Liver (tissue), 9 donors: ENCODE data around the gene NLRC5. TPM values are rescaled to one million over a fixed set of nuclear protein-coding genes. Genes with fewer than 3 reads are reported as not detected.

Source experiments
- DNase-seq: peaks from one replicate; pipeline ENCODE4 v3.0.0-alpha.2; 2017; ENCODE audit warnings: low spot score
- H3K27ac ChIP-seq, 2 donors: one replicate each; pipeline ENCODE4 v1.7.0; 2013; ENCODE audit warnings: inconsistent platforms in 2 of 2, low read length in 2 of 2, control low read depth in 1 of 2, low read depth in 1 of 2, mild to moderate bottlenecking in 1 of 2
- H3K27me3 ChIP-seq, 4 donors: one replicate each; pipeline versions ENCODE4 v1.6.1 to v1.7.0; 2013; ENCODE audit warnings: low read length in 3 of 4, inconsistent platforms in 1 of 4, mild to moderate bottlenecking in 1 of 4, moderate library complexity in 1 of 4; ENCODE audit not compliant: control insufficient read depth in 4 of 4, insufficient read depth in 4 of 4
- H3K36me3 ChIP-seq, 4 donors: one replicate each; pipeline versions ENCODE4 v1.6.1 to v1.7.0; 2013; ENCODE audit warnings: low read length in 3 of 4, mild to moderate bottlenecking in 3 of 4, low read depth in 1 of 4, moderate library complexity in 1 of 4; ENCODE audit not compliant: control insufficient read depth in 4 of 4, insufficient read depth in 3 of 4
- H3K4me1 ChIP-seq, 4 donors: one replicate each; pipeline versions ENCODE4 v1.6.1 to v1.7.0; 2013; ENCODE audit warnings: low read length in 3 of 4, mild to moderate bottlenecking in 3 of 4, moderate library complexity in 1 of 4; ENCODE audit not compliant: control insufficient read depth in 4 of 4, insufficient read depth in 4 of 4
- H3K4me3 ChIP-seq, 3 donors: one replicate each; pipeline versions ENCODE4 v1.6.1 to v1.7.0; 2013; ENCODE audit warnings: low read length in 3 of 3, control low read depth in 1 of 3, low read depth in 1 of 3, mild to moderate bottlenecking in 1 of 3
- H3K9ac ChIP-seq, 2 donors: one replicate each; pipeline ENCODE4 v1.7.0; 2013; ENCODE audit warnings: low read length in 2 of 2, mild to moderate bottlenecking in 2 of 2, moderate library complexity in 2 of 2, control low read depth in 1 of 2, low read depth in 1 of 2
- H3K9me3 ChIP-seq, 4 donors: one replicate each; pipeline versions ENCODE4 v1.6.1 to v1.7.0; 2013; ENCODE audit warnings: low read length in 3 of 4; ENCODE audit not compliant: control insufficient read depth in 4 of 4
- EGR1 ChIP-seq, 2 donors: IDR thresholded peaks; 2 replicates each; pipeline ENCODE4 v1.6.1; 2016 to 2018; ENCODE audit warnings: antibody characterized with exemption in 2 of 2, low read depth in 2 of 2
- FOXA1 ChIP-seq: IDR thresholded peaks from 2 replicates; pipeline ENCODE4 v1.6.1; 2016; ENCODE audit warnings: antibody characterized with exemption
- FOXA2 ChIP-seq: IDR thresholded peaks from 2 replicates; pipeline ENCODE4 v1.6.1; 2016; ENCODE audit warnings: antibody characterized with exemption
- GABPA ChIP-seq, 2 donors: IDR thresholded peaks in 1 of 2; conservative IDR thresholded peaks in 1 of 2; 2 replicates each; pipeline ENCODE4 v1.6.1; 2016; ENCODE audit warnings: antibody characterized with exemption in 2 of 2, mild to moderate bottlenecking in 1 of 2, moderate library complexity in 1 of 2
- HNF4G ChIP-seq: IDR thresholded peaks from 2 replicates; pipeline ENCODE4 v1.6.1; 2016; ENCODE audit warnings: antibody characterized with exemption
- JUND ChIP-seq, 2 donors: IDR thresholded peaks; 2 replicates each; pipeline ENCODE4 v1.6.1; 2016; ENCODE audit warnings: antibody characterized with exemption in 2 of 2
- NR2F2 ChIP-seq: IDR thresholded peaks from 2 replicates; pipeline ENCODE4 v1.6.1; 2016; ENCODE audit warnings: antibody characterized with exemption
- RAD21 ChIP-seq, 2 donors: IDR thresholded peaks; 2 replicates each; pipeline ENCODE4 v1.6.1; 2016; ENCODE audit warnings: antibody characterized with exemption in 2 of 2, mild to moderate bottlenecking in 2 of 2
- RXRA ChIP-seq, 2 donors: IDR thresholded peaks; 2 replicates each; pipeline ENCODE4 v1.6.1; 2017 to 2018; ENCODE audit warnings: antibody characterized with exemption in 2 of 2, mild to moderate bottlenecking in 1 of 2
- TAF1 ChIP-seq: conservative IDR thresholded peaks from 2 replicates; pipeline ENCODE4 v1.6.1; 2016; ENCODE audit warnings: antibody characterized with exemption, mild to moderate bottlenecking
- YY1 ChIP-seq: IDR thresholded peaks from 2 replicates; pipeline ENCODE4 v1.6.1; 2016; ENCODE audit warnings: antibody characterized with exemption, mild to moderate bottlenecking
- WGBS: extraction: QIAGEN DNeasy Blood & Tissue Kit; methylation state at CpG from one replicate; pipeline ENCODE4 v1.1.7; 2013; 5-methylcytosine and 5-hydroxymethylcytosine counted together
- polyA plus RNA-seq, 2 donors: library from polyadenylated mRNA; stranded (reverse) in 1 of 2; unstranded in 1 of 2; fragments of 200-250 nt in 1 of 2; fragments of >200 nt in 1 of 2; fragmentation: Nextera tagmentation in 1 of 2; extraction: Ambion mirVana in 1 of 2; gene quantifications; one replicate each; pipeline versions ENCODE4 v1.2.1 to v1.2.3, GENCODE V29; 2013 to 2015
- total RNA-seq, 2 donors: library from RNA; depleted of rRNA; stranded (reverse); fragments of >200 nt; gene quantifications; one replicate each; pipeline ENCODE4 v1.2.3, GENCODE V29; 2014
- TF ChIP-seq, protein P1 (sequence below): IDR thresholded peaks from 2 replicates; pipeline ENCODE4 v1.6.1; 2016; ENCODE audit warnings: antibody characterized with exemption, mild to moderate bottlenecking
- TF ChIP-seq, protein P2 (sequence below): IDR thresholded peaks from 2 replicates; pipeline ENCODE4 v1.6.1; 2016; ENCODE audit warnings: antibody characterized with exemption
- TF ChIP-seq, protein P3 (sequence below): IDR thresholded peaks from 2 replicates; pipeline ENCODE4 v1.6.1; 2016; ENCODE audit warnings: antibody characterized with exemption
- TF ChIP-seq, protein P4 (sequence below): fragments of 150-350 bp; IDR thresholded peaks from 2 replicates; pipeline ENCODE4 v1.5.1; 2017; ENCODE audit warnings: improper control_type of control experiment, low read depth, low read length; ENCODE audit not compliant: missing input control
- TF ChIP-seq, protein P5 (sequence below): IDR thresholded peaks from 2 replicates; pipeline ENCODE4 v1.6.1; 2016; ENCODE audit warnings: antibody characterized with exemption
- donor health status: healthy.
- donor health status: healthy.
- donor health status: healthy.
- donor health status: healthy.
- donor health status: healthy.

Gene NLRC5
- total and polyA plus RNA-seq, 4 donors, result 4.7 to 23.3 (median 8.8) TPM

DNA sequence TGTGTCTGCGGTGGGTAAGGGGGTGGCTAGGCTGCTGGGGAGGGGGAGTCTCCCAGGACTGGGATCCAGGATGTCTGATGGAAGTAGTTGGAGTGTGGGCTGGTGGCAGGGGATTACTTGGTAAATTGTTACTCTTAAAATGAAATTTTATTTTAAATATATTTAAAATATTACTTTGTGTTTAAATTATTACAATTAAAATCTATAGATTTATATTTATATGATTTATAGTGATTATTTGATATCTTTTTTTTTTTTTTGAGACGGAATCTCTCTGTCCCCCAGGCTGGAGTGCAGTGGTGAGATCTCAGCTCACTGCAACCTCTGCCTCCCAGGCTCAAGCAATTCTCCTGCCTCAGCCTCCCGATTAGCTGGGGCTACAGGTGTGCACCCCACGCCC is 121.6 kb downstream of the NLRC5 start:
- TF ChIP-seq, protein P1, sequence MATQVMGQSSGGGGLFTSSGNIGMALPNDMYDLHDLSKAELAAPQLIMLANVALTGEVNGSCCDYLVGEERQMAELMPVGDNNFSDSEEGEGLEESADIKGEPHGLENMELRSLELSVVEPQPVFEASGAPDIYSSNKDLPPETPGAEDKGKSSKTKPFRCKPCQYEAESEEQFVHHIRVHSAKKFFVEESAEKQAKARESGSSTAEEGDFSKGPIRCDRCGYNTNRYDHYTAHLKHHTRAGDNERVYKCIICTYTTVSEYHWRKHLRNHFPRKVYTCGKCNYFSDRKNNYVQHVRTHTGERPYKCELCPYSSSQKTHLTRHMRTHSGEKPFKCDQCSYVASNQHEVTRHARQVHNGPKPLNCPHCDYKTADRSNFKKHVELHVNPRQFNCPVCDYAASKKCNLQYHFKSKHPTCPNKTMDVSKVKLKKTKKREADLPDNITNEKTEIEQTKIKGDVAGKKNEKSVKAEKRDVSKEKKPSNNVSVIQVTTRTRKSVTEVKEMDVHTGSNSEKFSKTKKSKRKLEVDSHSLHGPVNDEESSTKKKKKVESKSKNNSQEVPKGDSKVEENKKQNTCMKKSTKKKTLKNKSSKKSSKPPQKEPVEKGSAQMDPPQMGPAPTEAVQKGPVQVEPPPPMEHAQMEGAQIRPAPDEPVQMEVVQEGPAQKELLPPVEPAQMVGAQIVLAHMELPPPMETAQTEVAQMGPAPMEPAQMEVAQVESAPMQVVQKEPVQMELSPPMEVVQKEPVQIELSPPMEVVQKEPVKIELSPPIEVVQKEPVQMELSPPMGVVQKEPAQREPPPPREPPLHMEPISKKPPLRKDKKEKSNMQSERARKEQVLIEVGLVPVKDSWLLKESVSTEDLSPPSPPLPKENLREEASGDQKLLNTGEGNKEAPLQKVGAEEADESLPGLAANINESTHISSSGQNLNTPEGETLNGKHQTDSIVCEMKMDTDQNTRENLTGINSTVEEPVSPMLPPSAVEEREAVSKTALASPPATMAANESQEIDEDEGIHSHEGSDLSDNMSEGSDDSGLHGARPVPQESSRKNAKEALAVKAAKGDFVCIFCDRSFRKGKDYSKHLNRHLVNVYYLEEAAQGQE, result no peak
- TF ChIP-seq JUND (IDR thresholded peaks at IDR 0.05), result no peak
- no peak for TF ChIP-seq TAF1
- no peak for TF ChIP-seq YY1
- TF ChIP-seq FOXA2, result no peak
- TF ChIP-seq, protein P2, sequence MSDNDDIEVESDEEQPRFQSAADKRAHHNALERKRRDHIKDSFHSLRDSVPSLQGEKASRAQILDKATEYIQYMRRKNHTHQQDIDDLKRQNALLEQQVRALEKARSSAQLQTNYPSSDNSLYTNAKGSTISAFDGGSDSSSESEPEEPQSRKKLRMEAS, result no peak
- TF ChIP-seq EGR1 (IDR thresholded peaks at IDR 0.05; ENCODE audit: low read depth in 2 of 2), result no peak
- no peak for TF ChIP-seq RXRA (IDR thresholded peaks at IDR 0.05)
- no peak for TF ChIP-seq NR2F2
- TF ChIP-seq FOXA1, result no peak
- no peak for TF ChIP-seq GABPA (IDR thresholded peaks at IDR 0.05 in 1 of 2, conservative IDR thresholded peaks at IDR 0.05 in 1 of 2)
- TF ChIP-seq, protein P3, sequence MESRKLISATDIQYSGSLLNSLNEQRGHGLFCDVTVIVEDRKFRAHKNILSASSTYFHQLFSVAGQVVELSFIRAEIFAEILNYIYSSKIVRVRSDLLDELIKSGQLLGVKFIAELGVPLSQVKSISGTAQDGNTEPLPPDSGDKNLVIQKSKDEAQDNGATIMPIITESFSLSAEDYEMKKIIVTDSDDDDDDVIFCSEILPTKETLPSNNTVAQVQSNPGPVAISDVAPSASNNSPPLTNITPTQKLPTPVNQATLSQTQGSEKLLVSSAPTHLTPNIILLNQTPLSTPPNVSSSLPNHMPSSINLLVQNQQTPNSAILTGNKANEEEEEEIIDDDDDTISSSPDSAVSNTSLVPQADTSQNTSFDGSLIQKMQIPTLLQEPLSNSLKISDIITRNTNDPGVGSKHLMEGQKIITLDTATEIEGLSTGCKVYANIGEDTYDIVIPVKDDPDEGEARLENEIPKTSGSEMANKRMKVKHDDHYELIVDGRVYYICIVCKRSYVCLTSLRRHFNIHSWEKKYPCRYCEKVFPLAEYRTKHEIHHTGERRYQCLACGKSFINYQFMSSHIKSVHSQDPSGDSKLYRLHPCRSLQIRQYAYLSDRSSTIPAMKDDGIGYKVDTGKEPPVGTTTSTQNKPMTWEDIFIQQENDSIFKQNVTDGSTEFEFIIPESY, result no peak
- no peak for TF ChIP-seq HNF4G
- TF ChIP-seq, protein P4, sequence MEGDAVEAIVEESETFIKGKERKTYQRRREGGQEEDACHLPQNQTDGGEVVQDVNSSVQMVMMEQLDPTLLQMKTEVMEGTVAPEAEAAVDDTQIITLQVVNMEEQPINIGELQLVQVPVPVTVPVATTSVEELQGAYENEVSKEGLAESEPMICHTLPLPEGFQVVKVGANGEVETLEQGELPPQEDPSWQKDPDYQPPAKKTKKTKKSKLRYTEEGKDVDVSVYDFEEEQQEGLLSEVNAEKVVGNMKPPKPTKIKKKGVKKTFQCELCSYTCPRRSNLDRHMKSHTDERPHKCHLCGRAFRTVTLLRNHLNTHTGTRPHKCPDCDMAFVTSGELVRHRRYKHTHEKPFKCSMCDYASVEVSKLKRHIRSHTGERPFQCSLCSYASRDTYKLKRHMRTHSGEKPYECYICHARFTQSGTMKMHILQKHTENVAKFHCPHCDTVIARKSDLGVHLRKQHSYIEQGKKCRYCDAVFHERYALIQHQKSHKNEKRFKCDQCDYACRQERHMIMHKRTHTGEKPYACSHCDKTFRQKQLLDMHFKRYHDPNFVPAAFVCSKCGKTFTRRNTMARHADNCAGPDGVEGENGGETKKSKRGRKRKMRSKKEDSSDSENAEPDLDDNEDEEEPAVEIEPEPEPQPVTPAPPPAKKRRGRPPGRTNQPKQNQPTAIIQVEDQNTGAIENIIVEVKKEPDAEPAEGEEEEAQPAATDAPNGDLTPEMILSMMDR, result no peak
- WGBS, result 84% methylated on average over 4 of the region's 4 CpGs
- no peak for DNase-seq
- no peaks in the 10 kb centered on the region for H3K27me3 ChIP-seq
- H3K4me3 ChIP-seq, result no peak overlapping the region
- no peak overlapping the region for H3K27ac ChIP-seq
- H3K9me3 ChIP-seq, result no peaks in the 10 kb centered on the region
- peaks cover 0 to 5% (median 0%) of the 10 kb centered on the region in 4 donors for H3K4me1 ChIP-seq
- H3K36me3 ChIP-seq, result no peaks in the 10 kb centered on the region
- H3K9ac ChIP-seq, result no peak overlapping the region

DNA sequence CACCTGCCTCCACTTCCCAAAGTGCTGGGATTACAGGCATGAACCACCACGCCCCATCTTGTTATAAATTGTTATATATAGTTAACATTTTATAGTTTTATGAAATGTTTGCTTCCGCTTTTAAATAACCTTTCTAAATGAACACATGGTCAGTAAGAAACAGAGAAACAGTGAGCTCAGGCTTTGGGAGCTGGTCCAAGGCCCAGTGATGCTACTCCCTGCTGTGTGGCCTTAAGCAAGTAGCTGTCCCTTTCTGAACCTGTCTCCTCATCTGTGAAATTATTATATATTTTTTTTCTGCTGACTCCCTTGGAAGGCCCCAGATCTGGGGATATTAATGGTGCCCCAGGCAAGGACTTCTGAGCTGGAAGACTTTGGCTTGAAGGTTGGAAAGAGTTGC is 122.1 kb downstream of the NLRC5 start:
- Histone ChIP-seq H3K9me3 (no peaks in the 10 kb centered on the region), H3K27me3 (no peaks in the 10 kb centered on the region), H3K4me1 (peaks cover 0 to 5% (median 0%) of the 10 kb centered on the region in 4 donors), H3K27ac (no peak overlapping the region), H3K9ac (no peak overlapping the region), H3K36me3 (no peaks in the 10 kb centered on the region), H3K4me3 (no peak overlapping the region)
- WGBS, result 86% methylated on average over 2 of the region's 2 CpGs
- no peak for TF ChIP-seq YY1
- TF ChIP-seq, protein P1, result no peak
- TF ChIP-seq GABPA (IDR thresholded peaks at IDR 0.05 in 1 of 2, conservative IDR thresholded peaks at IDR 0.05 in 1 of 2), result no peak
- TF ChIP-seq, protein P5, sequence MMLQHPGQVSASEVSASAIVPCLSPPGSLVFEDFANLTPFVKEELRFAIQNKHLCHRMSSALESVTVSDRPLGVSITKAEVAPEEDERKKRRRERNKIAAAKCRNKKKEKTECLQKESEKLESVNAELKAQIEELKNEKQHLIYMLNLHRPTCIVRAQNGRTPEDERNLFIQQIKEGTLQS, result no peak
- no peak for TF ChIP-seq RAD21 (IDR thresholded peaks at IDR 0.05)
- no peak for DNase-seq
